Panc1 (cell line): ENCODE data around the gene PHLDB2. TPM values are rescaled to one million over a fixed set of nuclear protein-coding genes. Genes with fewer than 3 reads are reported as not detected.

Experiments
- ATAC-seq: fragments of 200-7000 bp; cut with Tn5 transposase; 2 replicates; pipeline ENCODE4 v1.9.1; 2020; ENCODE audit warnings: mild to moderate bottlenecking, moderate library complexity
- BruUV-seq: library from RNA; stranded (reverse); fragments of 400-500 nt; replicated peaks from 2 replicates; lab custom pipeline; 2021; lab: Mats Ljungman, UMichigan
- CTCF ChIA-PET: fragments of 300-600 bp; sonication (Branson Sonifier 250); formaldehyde crosslinking; loops from one replicate; lab custom pipeline; 2022; ENCODE audit warnings: antibody characterized with exemption; lab: Charles Lee
- POLR2A ChIA-PET: fragments of 300-600 bp; sonication (Branson Sonifier 250); formaldehyde crosslinking; loops from one replicate; lab custom pipeline; 2022; ENCODE audit warnings: antibody characterized with exemption; lab: Charles Lee
- DNase-seq: peaks from one replicate; pipeline ENCODE4 v3.0.0-alpha.2; 2010; ENCODE audit warnings: low read depth, low spot score
- H3K27ac ChIP-seq: 2 replicates; pipeline ENCODE4 v1.5.1; 2011; ENCODE audit warnings: mild to moderate bottlenecking, low read length, inconsistent platforms
- H3K27me3 ChIP-seq: fragments of 200-500 bp; sonication (Bioruptor generic); 2 replicates; pipeline ENCODE4 v1.6.0; 2014; ENCODE audit warnings: low read length, inconsistent platforms; ENCODE audit not compliant: control insufficient read depth, insufficient read depth
- H3K36me3 ChIP-seq: fragments of 200-500 bp; sonication (Bioruptor generic); 2 replicates; pipeline ENCODE4 v1.5.1; 2014; ENCODE audit warnings: inconsistent platforms, mild to moderate bottlenecking, low read length, moderate library complexity; ENCODE audit not compliant: control insufficient read depth, insufficient read depth
- H3K4me1 ChIP-seq: 2 replicates; pipeline ENCODE4 v1.5.1; 2011; ENCODE audit warnings: inconsistent platforms, mild to moderate bottlenecking, low read length, moderate library complexity; ENCODE audit not compliant: control insufficient read depth, insufficient read depth
- H3K4me3 ChIP-seq, 2 experiments: 2 replicates each; pipeline ENCODE4 v1.5.1; 2011 to 2012; ENCODE audit warnings: low read depth in 2 of 2, low read length in 2 of 2, mild to moderate bottlenecking in 2 of 2, inconsistent platforms in 1 of 2, moderate library complexity in 1 of 2
- H3K9me3 ChIP-seq: fragments of 200-500 bp; sonication (Bioruptor generic); 2 replicates; pipeline ENCODE4 v1.5.1; 2014; ENCODE audit warnings: low read depth, mild to moderate bottlenecking, inconsistent platforms, low read length, moderate library complexity; ENCODE audit not compliant: control insufficient read depth, insufficient read depth
- POLR2AphosphoS5 ChIP-seq: IDR thresholded peaks from 2 replicates; pipeline ENCODE4 v1.6.1; 2012; ENCODE audit warnings: mild to moderate bottlenecking, low read depth, low read length, moderate library complexity
- SIN3A ChIP-seq: IDR thresholded peaks from 2 replicates; pipeline ENCODE4 v1.6.1; 2012; ENCODE audit warnings: low read depth, mild to moderate bottlenecking, low read length, moderate library complexity, borderline replicate concordance; ENCODE audit not compliant: insufficient read depth
- TCF7L2 ChIP-seq: IDR thresholded peaks from 2 replicates; pipeline ENCODE4 v1.6.1; 2011; ENCODE audit warnings: mild to moderate bottlenecking, low read depth, low read length, inconsistent platforms
- in situ Hi-C: cut with HindIII; loops from 2 replicates; pipeline ENCODE4 v1.10.0; 2016; ENCODE audit warnings: low sequenced_read_pairs, low pct_unique_long_range_greater_than_20kb
- intact Hi-C: fragments of 100-400 bp; cut with micrococcal nuclease; formaldehyde crosslinking; loops from one replicate; pipeline ENCODE4 v1.10.0; 2022; ENCODE audit not compliant: unreplicated experiment
- total RNA-seq: library from RNA; stranded (reverse); gene quantifications from one replicate; pipeline ENCODE4 v1.2.1, GENCODE V29; 2021; ENCODE audit not compliant: unreplicated experiment
- TF ChIP-seq, protein P1 (sequence below): fragments of 450-650 bp; IDR thresholded peaks from 2 replicates; pipeline ENCODE4 v1.5.1; 2017; ENCODE audit warnings: mild to moderate bottlenecking
- TF ChIP-seq, protein P2 (sequence below), 2 experiments: IDR thresholded peaks; 2 replicates each; pipeline ENCODE4 v1.6.1; 2011 to 2012; ENCODE audit warnings: low read depth in 2 of 2, control low read depth in 1 of 2, low read length in 1 of 2, mild to moderate bottlenecking in 1 of 2, moderate library complexity in 1 of 2; ENCODE audit not compliant: insufficient read depth in 1 of 2

The PHLDB2 gene
- total RNA-seq, 1 experiment from 2014 or later = 11.3 TPM

DNA sequence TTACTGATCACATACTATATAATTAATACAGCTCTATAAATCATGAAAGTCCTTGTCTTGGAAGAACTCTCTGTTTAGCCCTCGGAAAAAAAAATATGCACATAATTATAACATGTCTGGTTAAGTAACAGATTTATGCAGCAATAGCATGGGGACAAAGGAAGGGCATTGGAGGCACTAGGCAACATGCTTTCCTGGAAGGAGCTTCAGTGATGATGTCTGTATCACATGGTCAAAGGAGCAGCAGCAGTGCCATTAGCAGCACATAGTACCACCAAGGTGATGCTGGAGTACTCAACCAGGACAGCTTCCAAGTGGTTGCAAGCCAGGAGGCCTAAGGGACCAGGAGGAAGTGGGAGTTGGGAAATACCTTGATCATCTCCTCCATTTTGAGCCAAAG, 36.3 kb upstream of the PHLDB2 start:
- no peaks in the 10 kb centered on the region for H3K36me3 ChIP-seq
- no peak overlapping the region for H3K4me3 ChIP-seq
- ATAC-seq (no peak), DNase-seq (no peak)
- no peak overlapping the region for H3K27ac ChIP-seq
- H3K9me3 ChIP-seq = no peaks in the 10 kb centered on the region
- no peaks in the 10 kb centered on the region for H3K4me1 ChIP-seq
- BruUV-seq = no TSS peak
- intact Hi-C loops (no loop called here), in situ Hi-C loops (no loop called here)
- TF ChIP-seq SIN3A (no peak), POLR2AphosphoS5 (no peak), TCF7L2 (no peak)
- TF ChIP-seq, protein P1, sequence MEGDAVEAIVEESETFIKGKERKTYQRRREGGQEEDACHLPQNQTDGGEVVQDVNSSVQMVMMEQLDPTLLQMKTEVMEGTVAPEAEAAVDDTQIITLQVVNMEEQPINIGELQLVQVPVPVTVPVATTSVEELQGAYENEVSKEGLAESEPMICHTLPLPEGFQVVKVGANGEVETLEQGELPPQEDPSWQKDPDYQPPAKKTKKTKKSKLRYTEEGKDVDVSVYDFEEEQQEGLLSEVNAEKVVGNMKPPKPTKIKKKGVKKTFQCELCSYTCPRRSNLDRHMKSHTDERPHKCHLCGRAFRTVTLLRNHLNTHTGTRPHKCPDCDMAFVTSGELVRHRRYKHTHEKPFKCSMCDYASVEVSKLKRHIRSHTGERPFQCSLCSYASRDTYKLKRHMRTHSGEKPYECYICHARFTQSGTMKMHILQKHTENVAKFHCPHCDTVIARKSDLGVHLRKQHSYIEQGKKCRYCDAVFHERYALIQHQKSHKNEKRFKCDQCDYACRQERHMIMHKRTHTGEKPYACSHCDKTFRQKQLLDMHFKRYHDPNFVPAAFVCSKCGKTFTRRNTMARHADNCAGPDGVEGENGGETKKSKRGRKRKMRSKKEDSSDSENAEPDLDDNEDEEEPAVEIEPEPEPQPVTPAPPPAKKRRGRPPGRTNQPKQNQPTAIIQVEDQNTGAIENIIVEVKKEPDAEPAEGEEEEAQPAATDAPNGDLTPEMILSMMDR = no peak
- TF ChIP-seq, protein P2, sequence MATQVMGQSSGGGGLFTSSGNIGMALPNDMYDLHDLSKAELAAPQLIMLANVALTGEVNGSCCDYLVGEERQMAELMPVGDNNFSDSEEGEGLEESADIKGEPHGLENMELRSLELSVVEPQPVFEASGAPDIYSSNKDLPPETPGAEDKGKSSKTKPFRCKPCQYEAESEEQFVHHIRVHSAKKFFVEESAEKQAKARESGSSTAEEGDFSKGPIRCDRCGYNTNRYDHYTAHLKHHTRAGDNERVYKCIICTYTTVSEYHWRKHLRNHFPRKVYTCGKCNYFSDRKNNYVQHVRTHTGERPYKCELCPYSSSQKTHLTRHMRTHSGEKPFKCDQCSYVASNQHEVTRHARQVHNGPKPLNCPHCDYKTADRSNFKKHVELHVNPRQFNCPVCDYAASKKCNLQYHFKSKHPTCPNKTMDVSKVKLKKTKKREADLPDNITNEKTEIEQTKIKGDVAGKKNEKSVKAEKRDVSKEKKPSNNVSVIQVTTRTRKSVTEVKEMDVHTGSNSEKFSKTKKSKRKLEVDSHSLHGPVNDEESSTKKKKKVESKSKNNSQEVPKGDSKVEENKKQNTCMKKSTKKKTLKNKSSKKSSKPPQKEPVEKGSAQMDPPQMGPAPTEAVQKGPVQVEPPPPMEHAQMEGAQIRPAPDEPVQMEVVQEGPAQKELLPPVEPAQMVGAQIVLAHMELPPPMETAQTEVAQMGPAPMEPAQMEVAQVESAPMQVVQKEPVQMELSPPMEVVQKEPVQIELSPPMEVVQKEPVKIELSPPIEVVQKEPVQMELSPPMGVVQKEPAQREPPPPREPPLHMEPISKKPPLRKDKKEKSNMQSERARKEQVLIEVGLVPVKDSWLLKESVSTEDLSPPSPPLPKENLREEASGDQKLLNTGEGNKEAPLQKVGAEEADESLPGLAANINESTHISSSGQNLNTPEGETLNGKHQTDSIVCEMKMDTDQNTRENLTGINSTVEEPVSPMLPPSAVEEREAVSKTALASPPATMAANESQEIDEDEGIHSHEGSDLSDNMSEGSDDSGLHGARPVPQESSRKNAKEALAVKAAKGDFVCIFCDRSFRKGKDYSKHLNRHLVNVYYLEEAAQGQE (IDR thresholded peaks at IDR 0.05; ENCODE audit: insufficient read depth in 1 of 2, low read depth in 2 of 2, low read length in 1 of 2) = no peak
- POLR2A ChIA-PET = no interaction called here
- CTCF ChIA-PET = no interaction called here
- H3K27me3 ChIP-seq = no peaks in the 10 kb centered on the region

GRCh38 chr3:111823341-111823855, 35.7 kb upstream of the PHLDB2 start:
- CTCF ChIA-PET = no interaction called here

More at GRCh38 chr3:111823341-111823855, 35.7 kb upstream of the PHLDB2 start:
- H3K36me3 ChIP-seq = no peaks in the 10 kb centered on the region
- H3K4me3 ChIP-seq = no peak overlapping the region
- no peaks in the 10 kb centered on the region for H3K9me3 ChIP-seq
- TF ChIP-seq TCF7L2 (no peak), POLR2AphosphoS5 (no peak), SIN3A (no peak)
- TF ChIP-seq, protein P1 = no peak
- TF ChIP-seq, protein P2 (IDR thresholded peaks at IDR 0.05; ENCODE audit: insufficient read depth in 1 of 2, low read depth in 2 of 2, low read length in 1 of 2) = no peak
- ATAC-seq (no peak), DNase-seq (no peak)
- H3K4me1 ChIP-seq = no peaks in the 10 kb centered on the region
- POLR2A ChIA-PET = no interaction called here
- BruUV-seq = no TSS peak
- H3K27me3 ChIP-seq = no peaks in the 10 kb centered on the region
- in situ Hi-C loops = no loop called here
- intact Hi-C loops = no loop called here
- H3K27ac ChIP-seq = no peak overlapping the region
